Endothelial cell of umbilical vein (primary cell): Measurements from ENCODE around the gene HK1.

Source experiments
- CTCF ChIP-seq, 2 donors: IDR thresholded peaks; 1 replicate in 1 of 2; 2 replicates in 1 of 2; pipeline ENCODE4 v1.5.1; 2011; ENCODE audit warnings: low read length in 2 of 2, mild to moderate bottlenecking in 2 of 2, moderate library complexity in 2 of 2, control low read depth in 1 of 2, inconsistent platforms in 1 of 2, low read depth in 1 of 2; ENCODE audit not compliant: insufficient read depth in 1 of 2; ENCODE audit errors: extremely low read depth in 1 of 2
- EZH2 ChIP-seq: IDR thresholded peaks from 2 replicates; pipeline ENCODE4 v1.6.1; 2012; ENCODE audit warnings: borderline replicate concordance, low read depth, mild to moderate bottlenecking, moderate library complexity, low read length, inconsistent platforms; ENCODE audit not compliant: severe bottlenecking
- FOS ChIP-seq: IDR thresholded peaks from 2 replicates; pipeline ENCODE4 v1.6.1; 2011; ENCODE audit warnings: mild to moderate bottlenecking, low read length, moderate library complexity, borderline replicate concordance; ENCODE audit not compliant: insufficient read depth
- MAX ChIP-seq: IDR thresholded peaks from 2 replicates; pipeline ENCODE4 v1.6.1; 2011; ENCODE audit not compliant: insufficient read depth, insufficient read length
- MYC ChIP-seq: IDR thresholded peaks from one replicate; pipeline ENCODE4 v1.6.1; 2011; ENCODE audit warnings: mild to moderate bottlenecking, low read depth, low read length
- POLR2A ChIP-seq: IDR thresholded peaks from 2 replicates; pipeline ENCODE4 v1.6.1; 2012; ENCODE audit warnings: low read depth, mild to moderate bottlenecking, control low read depth, low read length
- POLR2AphosphoS5 ChIP-seq: IDR thresholded peaks from 2 replicates; pipeline ENCODE4 v1.6.1; 2012; ENCODE audit warnings: low read depth, mild to moderate bottlenecking, control low read depth, low read length, moderate library complexity; ENCODE audit not compliant: insufficient read depth

GRCh38 chr10:69241575-69241974 lies 36.7 kb upstream of the HK1 start:
- TF ChIP-seq CTCF (IDR thresholded peaks at IDR 0.05; ENCODE audit: extremely low read depth in 1 of 2, insufficient read depth in 1 of 2, low read depth in 1 of 2, low read length in 2 of 2), result no peak
- TF ChIP-seq POLR2A, result no peak
- no peak for TF ChIP-seq MYC
- TF ChIP-seq EZH2, result no peak
- no peak for TF ChIP-seq MAX
- TF ChIP-seq POLR2AphosphoS5, result no peak
- no peak for TF ChIP-seq FOS
